HCT116 (cell line): ENCODE data around the gene ZNF646. TPM values are rescaled to one million over a fixed set of nuclear protein-coding genes. Genes with fewer than 3 reads are reported as not detected.

ENCODE experiments used
- ATAC-seq: fragments of 200-7000 bp; cut with Tn5 transposase; 2 replicates; pipeline ENCODE4 v1.9.1; 2020; ENCODE audit warnings: mild to moderate bottlenecking, moderate library complexity
- BruUV-seq: library from RNA; stranded (reverse); fragments of 400-500 nt; replicated peaks from 2 replicates; lab custom pipeline; 2021; lab: Mats Ljungman, UMichigan
- CTCF ChIA-PET: fragments of 300-600 bp; sonication (Branson Sonifier 250); formaldehyde crosslinking; loops from one replicate; lab custom pipeline; 2021; ENCODE audit warnings: antibody characterized with exemption; lab: Charles Lee
- POLR2A ChIA-PET: fragments of 300-600, 350-600 bp; sonication (Branson Sonifier 250); formaldehyde crosslinking; loops from one replicate; lab custom pipeline; 2021; ENCODE audit warnings: antibody characterized with exemption; lab: Charles Lee
- RAD21 ChIA-PET, 2 experiments: fragments of 300-600 bp; sonication (Branson Sonifier 250); formaldehyde crosslinking; loops; one replicate each; lab custom pipeline; 2023; ENCODE audit warnings: low total read pairs in 2 of 2; ENCODE audit not compliant: uncharacterized antibody in 2 of 2, unreplicated experiment in 2 of 2, low non-redundant PET in 1 of 2; lab: Charles Lee
- DNase-seq: peaks from one replicate; pipeline ENCODE4 v3.0.0-alpha.2; 2010; ENCODE audit warnings: low read depth, low spot score
- H2AFZ ChIP-seq: fragments of 200-600 bp; shearing (Covaris generic), sonication (generic); 2 replicates; pipeline ENCODE4 v1.6.1; 2017; ENCODE audit warnings: low read depth, mixed run types, mixed read lengths, antibody characterized with exemption, low read length; ENCODE audit not compliant: poor library complexity, severe bottlenecking
- H3K27ac ChIP-seq: 2 replicates; pipeline ENCODE4 v1.5.1; 2012; ENCODE audit warnings: low read depth, low read length
- H3K27me3 ChIP-seq: fragments of 200-600 bp; sonication (generic); 2 replicates; pipeline ENCODE4 v1.6.1; 2016; ENCODE audit warnings: mixed run types, low read length, mixed read lengths; ENCODE audit not compliant: insufficient read depth
- H3K36me3 ChIP-seq, 2 experiments: fragments of 200-500 bp in 1 of 2; fragments of 200-600 bp in 1 of 2; sonication (Bioruptor generic) in 1 of 2; sonication (generic) in 1 of 2; 2 replicates each; pipeline versions ENCODE4 v1.5.1 to v1.6.1; 2014 to 2016; ENCODE audit warnings: low read length in 2 of 2, inconsistent platforms in 1 of 2, mixed read lengths in 1 of 2, mixed run types in 1 of 2; ENCODE audit not compliant: insufficient read depth in 2 of 2, control insufficient read depth in 1 of 2
- H3K4me1 ChIP-seq, 2 experiments: fragments of 200-600 bp in 1 of 2; sonication (generic) in 1 of 2; 2 replicates each; pipeline versions ENCODE4 v1.5.1 to v1.6.1; 2012 to 2017; ENCODE audit warnings: low read length in 2 of 2, inconsistent platforms in 1 of 2, mild to moderate bottlenecking in 1 of 2, mixed read lengths in 1 of 2, mixed run types in 1 of 2, moderate library complexity in 1 of 2; ENCODE audit not compliant: insufficient read depth in 2 of 2, control insufficient read depth in 1 of 2
- H3K4me2 ChIP-seq: fragments of 200-600 bp; sonication (generic); 2 replicates; pipeline ENCODE4 v1.6.1; 2017; ENCODE audit warnings: mixed run types, low read length, mixed read lengths
- H3K4me3 ChIP-seq, 2 experiments: fragments of 200-600 bp in 1 of 2; sonication (generic) in 1 of 2; replicated peaks in 1 of 2; 2 replicates each; pipeline ENCODE4 v1.5.1; 2011 to 2016; ENCODE audit warnings: low read length in 2 of 2, control low read depth in 1 of 2, low read depth in 1 of 2, mild to moderate bottlenecking in 1 of 2, mixed read lengths in 1 of 2, mixed run types in 1 of 2
- H3K79me2 ChIP-seq: fragments of 200-600 bp; sonication (generic); 2 replicates; pipeline ENCODE4 v1.6.1; 2017; ENCODE audit warnings: mild to moderate bottlenecking, mixed run types, low read length, moderate library complexity, mixed read lengths; ENCODE audit not compliant: insufficient read depth
- H3K9ac ChIP-seq: fragments of 200-600 bp; sonication (generic); 2 replicates; pipeline ENCODE4 v1.6.1; 2016; ENCODE audit warnings: low read length, mixed read lengths
- H3K9me2 ChIP-seq: fragments of 200-600 bp; sonication (generic), shearing (Covaris generic); 2 replicates; pipeline ENCODE4 v1.6.1; 2017; ENCODE audit warnings: mixed run types, mild to moderate bottlenecking, moderate library complexity; ENCODE audit not compliant: insufficient read depth
- H3K9me3 ChIP-seq, 2 experiments: fragments of 200-500 bp in 1 of 2; fragments of 200-600 bp in 1 of 2; sonication (Bioruptor generic) in 1 of 2; sonication (generic) in 1 of 2; 2 replicates each; pipeline ENCODE4 v1.6.1; 2014 to 2017; ENCODE audit warnings: low read length in 2 of 2, mixed read lengths in 2 of 2, inconsistent platforms in 1 of 2, low read depth in 1 of 2, mild to moderate bottlenecking in 1 of 2, mixed run types in 1 of 2, moderate library complexity in 1 of 2; ENCODE audit not compliant: control insufficient read depth in 1 of 2, insufficient read depth in 1 of 2
- H4K20me1 ChIP-seq: fragments of 200-600 bp; sonication (generic), shearing (Covaris generic); 2 replicates; pipeline ENCODE4 v1.6.1; 2017; ENCODE audit warnings: mixed run types, mild to moderate bottlenecking, moderate library complexity; ENCODE audit not compliant: insufficient read depth
- EGR1 ChIP-seq: IDR thresholded peaks from 2 replicates; pipeline ENCODE4 v1.6.1; 2012; ENCODE audit warnings: low read depth
- ELF1 ChIP-seq: IDR thresholded peaks from 2 replicates; pipeline ENCODE4 v1.6.1; 2012; ENCODE audit warnings: low read depth, borderline replicate concordance
- EZH2phosphoT487 ChIP-seq: fragments of 200-600 bp; IDR thresholded peaks from 2 replicates; pipeline ENCODE4 v1.6.1; 2018; ENCODE audit warnings: antibody characterized with exemption, borderline replicate concordance
- MAX ChIP-seq: IDR thresholded peaks from 2 replicates; pipeline ENCODE4 v1.6.1; 2012
- POLR2AphosphoS5 ChIP-seq: IDR thresholded peaks from 2 replicates; pipeline ENCODE4 v1.6.1; 2011; ENCODE audit warnings: mild to moderate bottlenecking, low read depth, low read length, moderate library complexity
- SP1 ChIP-seq: IDR thresholded peaks from 2 replicates; pipeline ENCODE4 v1.6.1; 2012; ENCODE audit warnings: low read depth
- TCF7L2 ChIP-seq: IDR thresholded peaks from 2 replicates; pipeline ENCODE4 v1.7.0; 2011; ENCODE audit warnings: borderline replicate concordance, inconsistent platforms; ENCODE audit not compliant: insufficient read depth, insufficient read length; ENCODE audit errors: extremely low read depth
- intact Hi-C: fragments of 100-400 bp; cut with micrococcal nuclease; formaldehyde crosslinking; loops from 2 replicates; pipeline ENCODE4 v1.10.0; 2022
- total RNA-seq: library from RNA; stranded (reverse); gene quantifications from one replicate; pipeline ENCODE4 v1.2.1, GENCODE V29; 2021; ENCODE audit not compliant: unreplicated experiment

The ZNF646 gene
- total RNA-seq, 1 experiment from 2014 or later = 17.7 TPM

- H3K9ac ChIP-seq = peak overlapping the region; percentile 95
- H4K20me1 ChIP-seq = no peaks in the 10 kb centered on the region
- ChIA-PET RAD21 (no interaction called here), CTCF (interaction anchor here (0.9 kb wide), 1 partner anchor 118 kb away, joined by 3 read pairs; no protein-coding TSS in a partner anchor), POLR2A (interaction anchor here (0.6 to 1.5 kb wide), 2 partner anchors 10 to 42 kb away, joined by 3 to 4 read pairs; no protein-coding TSS in a partner anchor)
- intact Hi-C loops = loop anchor here (2.0 to 10.0 kb wide), 4 partner anchors 39 to 383 kb away; partner anchors contain the start of genes ARMC5, PRSS8 and STX4
- no TSS peak for BruUV-seq
- TF ChIP-seq POLR2AphosphoS5 (no peak), SP1 (no peak), ELF1 (no peak), TCF7L2 (no peak), EGR1 (no peak)
- H3K79me2 ChIP-seq = peaks cover 80% of the 10 kb centered on the region
- peak overlapping the region; percentile 97 for H3K4me2 ChIP-seq
- H3K4me3 ChIP-seq = peak overlapping the region; percentile 87 to 99
- no peaks in the 10 kb centered on the region for H3K9me3 ChIP-seq
- H3K27me3 ChIP-seq = no peaks in the 10 kb centered on the region
- no peaks in the 10 kb centered on the region for H3K9me2 ChIP-seq
- ATAC-seq (no peak), DNase-seq (no peak)
- H2AFZ ChIP-seq = no peak overlapping the region
- H3K27ac ChIP-seq = peak overlapping the region; percentile 100
- peaks cover 4 to 9% of the 10 kb centered on the region in 2 experiments; a peak in 2 of 4 replicates for H3K36me3 ChIP-seq
- peaks cover 8 to 18% of the 10 kb centered on the region in 2 experiments; a peak in 3 of 4 replicates for H3K4me1 ChIP-seq
These were observed 2.4 kb upstream of the ZNF646 start for GRCh38 chr16:31071861-31072260.

GRCh38 chr16:31072540-31073141 lies 1.6 kb upstream of the ZNF646 start:
- intact Hi-C loops = loop anchor here (1.0 to 10.0 kb wide), 5 partner anchors 22 to 382 kb away; partner anchors contain the start of genes ARMC5, PRSS8, STX4 and VKORC1
- Histone ChIP-seq H3K9me3 (no peaks in the 10 kb centered on the region), H2AFZ (no peak overlapping the region), H3K4me2 (peak overlapping the region; percentile 97), H3K4me3 (peak overlapping the region; percentile 87 to 99), H4K20me1 (no peaks in the 10 kb centered on the region), H3K9ac (peak overlapping the region; percentile 95), H3K27ac (peak overlapping the region; percentile 100), H3K27me3 (no peaks in the 10 kb centered on the region), H3K9me2 (no peaks in the 10 kb centered on the region), H3K36me3 (peaks cover 9 to 16% of the 10 kb centered on the region in 2 experiments; a peak in 2 of 4 replicates), H3K79me2 (peaks cover 79% of the 10 kb centered on the region), H3K4me1 (peaks cover 8 to 18% of the 10 kb centered on the region in 2 experiments; a peak in 3 of 4 replicates)
- CTCF ChIA-PET = interaction anchor here (0.5 to 1.0 kb wide), 3 partner anchors 70 to 377 kb away, joined by 3 to 4 read pairs (median 3); no protein-coding TSS in a partner anchor
- TF ChIP-seq EZH2phosphoT487 (no peak), MAX (peak; percentile 7; the same call in 1 of the 2 replicates)
- BruUV-seq = no TSS peak
- no peak for ATAC-seq
- no peak for DNase-seq
- POLR2A ChIA-PET = interaction anchor here (1.5 kb wide), 1 partner anchor 41 kb away, joined by 4 read pairs; no protein-coding TSS in a partner anchor
- RAD21 ChIA-PET = interaction anchor here in 1 of 2 experiments (0.8 kb wide), 1 partner anchor 90 kb away, joined by 3 read pairs; no protein-coding TSS in a partner anchor
